VCaP (cell line): Measurements from ENCODE around the gene MAPK11.
A peak's percentile ranks its signal among the peaks of the same experiment; 100 is the strongest.

Experiments used
- H3K27ac ChIP-seq: fragments of 450-650 bp; 2 replicates; pipeline ENCODE4 v1.5.1; 2017
- TF ChIP-seq, protein P1 (sequence below): fragments of 450-650 bp; conservative IDR thresholded peaks from 2 replicates; pipeline ENCODE4 v1.5.1; 2017; ENCODE audit warnings: mild to moderate bottlenecking, moderate library complexity

MAPK11 gene

DNA sequence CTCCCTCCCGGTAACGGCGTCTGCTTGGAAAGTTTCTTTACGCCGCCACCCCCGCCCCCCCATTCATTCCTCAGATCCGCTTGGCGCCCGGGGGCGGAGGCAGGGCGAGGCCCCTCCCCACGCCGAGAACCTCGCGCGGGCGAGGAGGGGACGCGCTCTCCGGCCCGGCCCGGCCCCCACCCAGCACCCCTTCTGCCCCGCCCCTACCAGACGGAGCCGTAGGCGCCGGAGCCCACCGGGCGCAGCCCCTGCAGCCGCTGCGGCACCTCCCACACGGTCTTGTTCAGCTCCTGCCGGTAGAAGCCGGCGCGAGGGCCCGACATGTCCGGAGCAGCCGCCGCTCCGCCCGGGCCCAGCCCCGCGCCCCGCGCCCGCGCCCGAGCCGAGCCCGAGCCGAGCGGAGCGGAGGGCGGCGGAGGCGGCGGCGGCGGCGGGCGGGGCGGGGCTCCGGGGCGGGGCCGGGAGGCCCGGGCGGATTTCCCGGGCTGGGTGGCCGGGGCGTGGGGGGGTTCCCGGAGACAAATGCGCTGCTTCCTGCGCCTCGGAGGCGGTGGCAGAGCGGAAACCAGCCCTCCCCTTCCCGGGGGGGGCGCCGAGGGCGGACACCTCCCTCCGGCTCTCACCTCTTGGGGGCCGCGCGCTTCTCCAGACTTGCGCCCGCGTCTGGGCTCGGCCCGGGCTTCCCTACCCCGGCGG, at the start of gene MAPK11:
Gene MAPK11 (minus strand): TSS at position 411 of the 696 bp plus-strand sequence. CDS start 88 bp downstream, at position 323.
- H3K27ac ChIP-seq = peak within 1 kb of the TSS; percentile 85
- TF ChIP-seq, protein P1, sequence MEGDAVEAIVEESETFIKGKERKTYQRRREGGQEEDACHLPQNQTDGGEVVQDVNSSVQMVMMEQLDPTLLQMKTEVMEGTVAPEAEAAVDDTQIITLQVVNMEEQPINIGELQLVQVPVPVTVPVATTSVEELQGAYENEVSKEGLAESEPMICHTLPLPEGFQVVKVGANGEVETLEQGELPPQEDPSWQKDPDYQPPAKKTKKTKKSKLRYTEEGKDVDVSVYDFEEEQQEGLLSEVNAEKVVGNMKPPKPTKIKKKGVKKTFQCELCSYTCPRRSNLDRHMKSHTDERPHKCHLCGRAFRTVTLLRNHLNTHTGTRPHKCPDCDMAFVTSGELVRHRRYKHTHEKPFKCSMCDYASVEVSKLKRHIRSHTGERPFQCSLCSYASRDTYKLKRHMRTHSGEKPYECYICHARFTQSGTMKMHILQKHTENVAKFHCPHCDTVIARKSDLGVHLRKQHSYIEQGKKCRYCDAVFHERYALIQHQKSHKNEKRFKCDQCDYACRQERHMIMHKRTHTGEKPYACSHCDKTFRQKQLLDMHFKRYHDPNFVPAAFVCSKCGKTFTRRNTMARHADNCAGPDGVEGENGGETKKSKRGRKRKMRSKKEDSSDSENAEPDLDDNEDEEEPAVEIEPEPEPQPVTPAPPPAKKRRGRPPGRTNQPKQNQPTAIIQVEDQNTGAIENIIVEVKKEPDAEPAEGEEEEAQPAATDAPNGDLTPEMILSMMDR = no peak

DNA sequence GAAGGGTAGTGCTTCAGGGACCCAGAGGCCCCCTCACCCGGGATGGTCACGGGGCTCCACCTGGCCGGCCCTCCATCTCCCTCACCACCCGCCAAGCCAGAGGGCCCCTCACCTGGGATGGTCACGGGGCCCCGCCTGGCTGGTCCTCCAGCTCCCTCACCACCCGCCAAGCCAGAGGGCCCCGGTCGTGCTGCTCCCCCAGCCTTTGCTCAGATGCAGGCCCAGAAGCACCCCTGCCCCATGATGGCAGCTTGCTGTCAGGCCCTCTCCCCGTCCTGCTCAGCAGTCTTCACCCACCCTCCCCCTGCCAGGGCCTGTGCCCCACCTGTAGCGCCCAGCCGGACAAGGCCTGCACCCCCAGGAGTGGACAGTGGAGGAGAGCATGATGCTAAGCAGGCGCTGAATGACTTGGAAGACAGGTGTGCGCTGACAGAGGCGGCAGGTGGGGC, 49.3 kb upstream of the MAPK11 start:
- TF ChIP-seq, protein P1 = no peak
- no peak overlapping the region for H3K27ac ChIP-seq

DNA sequence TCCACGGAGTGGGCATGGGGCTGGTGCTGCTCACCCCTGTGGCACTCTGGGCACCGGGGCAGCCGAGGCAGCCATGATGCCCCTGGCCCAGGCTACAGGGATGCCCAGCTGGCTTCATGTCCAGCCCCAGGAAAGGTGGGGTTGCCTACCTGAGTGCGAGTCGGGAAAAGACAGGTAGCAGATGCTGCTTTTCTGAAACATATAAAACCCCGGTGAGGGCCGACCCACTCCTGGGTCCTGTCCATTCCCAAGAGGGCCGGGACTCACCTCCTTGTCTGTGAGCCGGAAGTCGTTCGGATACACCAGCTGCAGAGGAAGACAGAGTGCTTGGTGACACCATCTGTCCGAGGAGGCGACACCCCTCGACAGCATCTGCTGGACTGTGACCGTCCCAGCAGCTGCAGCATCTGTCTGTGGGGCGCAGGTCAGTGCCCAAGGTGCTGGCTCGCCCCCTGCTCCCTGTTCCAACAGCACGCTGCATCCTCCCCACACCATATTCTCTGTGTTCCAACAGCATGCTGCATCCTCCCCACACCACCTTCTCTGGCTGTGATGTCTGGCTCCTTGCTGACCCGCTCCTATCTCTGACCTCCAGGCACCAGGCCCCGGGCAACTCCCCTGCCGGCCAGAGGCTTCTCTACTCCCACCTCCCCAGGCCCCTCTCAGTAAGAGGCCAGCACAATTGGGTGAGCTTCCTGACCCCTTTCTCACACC, 48.7 kb upstream of the MAPK11 start:
- TF ChIP-seq, protein P1 = no peak
- no peak overlapping the region for H3K27ac ChIP-seq

DNA sequence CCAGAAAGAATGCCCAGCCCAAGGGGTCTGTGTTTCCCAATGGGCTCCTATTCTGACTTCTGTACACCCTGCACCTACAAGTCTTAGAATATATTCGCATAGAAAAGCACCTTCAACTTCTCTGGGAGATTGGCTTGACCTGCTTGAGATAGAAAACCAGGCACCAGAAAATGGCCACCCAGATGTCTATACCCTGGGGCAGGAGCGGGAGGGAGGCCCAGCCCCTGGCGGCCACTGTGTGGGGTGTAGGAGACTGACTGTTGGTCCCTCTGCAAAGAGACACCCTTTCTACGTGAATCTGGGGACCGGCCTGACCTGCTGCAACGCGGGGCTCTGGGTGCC, 48.1 kb upstream of the MAPK11 start:
- no peak overlapping the region for H3K27ac ChIP-seq
- TF ChIP-seq, protein P1 = no peak

DNA sequence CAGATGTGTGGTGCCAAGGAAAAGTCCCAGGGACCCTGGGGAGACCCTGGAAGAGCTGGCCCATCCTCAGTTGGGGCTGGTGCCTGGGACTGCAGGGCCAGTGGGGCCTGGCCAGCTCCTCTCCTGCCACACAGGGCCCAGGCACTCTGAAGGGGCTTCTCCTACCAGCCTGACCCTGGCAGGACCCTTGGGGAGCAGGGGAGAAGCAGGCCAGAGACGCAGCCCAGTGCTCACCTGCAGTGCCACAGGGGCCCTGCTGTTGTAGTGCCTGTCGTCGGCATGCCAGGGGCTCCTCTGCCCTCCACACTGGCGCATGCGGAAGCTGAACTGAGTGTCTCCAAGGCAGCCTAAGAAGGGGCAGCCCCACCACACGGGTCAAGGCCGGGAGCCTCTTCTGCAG, 47.5 kb upstream of the MAPK11 start:
- no peak overlapping the region for H3K27ac ChIP-seq
- TF ChIP-seq, protein P1 = no peak

DNA sequence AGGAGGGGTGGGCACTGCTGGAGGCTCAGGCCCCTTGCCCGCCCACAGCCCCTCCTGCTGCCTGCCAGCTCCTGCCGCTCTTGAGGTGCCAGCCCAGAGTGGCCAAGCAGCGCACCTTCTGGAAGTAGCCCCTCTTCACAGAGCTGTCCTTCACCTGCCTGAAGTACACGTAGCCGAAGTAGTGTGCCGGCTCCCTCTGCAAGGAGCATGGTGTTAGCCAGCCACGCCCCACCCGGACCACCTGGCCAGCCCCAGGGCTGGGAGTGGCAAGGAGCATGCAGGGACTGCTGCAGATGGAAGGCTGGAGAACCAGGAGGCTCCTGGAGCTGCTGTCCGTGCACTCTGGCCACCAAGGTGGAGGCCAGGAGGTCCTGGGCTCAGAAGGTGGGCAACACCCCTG, 47.0 kb upstream of the MAPK11 start:
- no peak overlapping the region for H3K27ac ChIP-seq
- TF ChIP-seq, protein P1 = no peak

DNA sequence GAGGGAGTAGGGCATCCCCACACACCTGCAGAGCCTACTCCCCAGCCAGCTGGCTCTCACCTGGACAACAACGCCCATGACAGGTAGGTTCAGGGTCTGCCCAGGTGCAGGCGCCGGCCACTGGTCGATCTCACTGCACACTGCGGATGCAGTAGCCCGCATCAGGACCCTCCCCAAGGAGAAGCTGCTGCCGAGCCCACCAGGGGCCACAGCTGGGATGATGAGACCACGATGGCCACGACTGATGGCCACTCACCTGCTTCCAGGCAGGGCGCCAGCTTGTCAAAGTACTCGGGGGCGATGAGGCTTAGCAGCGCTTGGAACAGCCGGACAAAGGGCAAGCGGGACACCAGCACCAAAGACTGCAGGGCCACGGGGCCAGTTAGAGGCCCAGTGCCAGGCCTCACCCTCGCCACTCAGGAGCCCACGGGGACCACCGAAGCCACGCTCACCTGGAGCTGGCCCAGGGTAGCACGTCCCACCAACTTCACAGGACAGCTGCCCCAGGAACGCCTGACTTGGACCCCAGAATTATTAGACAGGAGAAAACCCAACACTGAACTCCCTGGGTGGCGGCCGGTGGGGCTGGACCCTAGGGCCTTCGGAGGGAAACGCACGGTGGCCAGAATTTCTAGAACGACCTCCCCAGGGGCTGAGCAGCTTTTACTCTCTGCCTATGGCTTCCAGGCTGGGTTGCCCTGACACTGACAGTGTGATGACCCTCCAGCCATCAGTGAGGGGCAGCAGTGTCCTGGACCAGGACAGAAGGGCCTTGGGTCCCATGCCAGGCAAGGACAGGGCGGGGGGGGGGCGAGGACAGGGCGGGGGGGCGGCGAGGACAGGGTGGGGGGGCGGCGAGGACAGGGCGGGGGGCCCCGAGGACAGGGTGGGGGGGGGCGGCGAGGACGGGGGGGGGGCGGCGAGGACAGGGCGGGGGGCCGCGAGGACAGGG, 46.2 kb upstream of the MAPK11 start:
- TF ChIP-seq, protein P1 = no peak
- H3K27ac ChIP-seq = no peak overlapping the region
